Cardiac fibroblast (primary cell): ENCODE measurements around the gene NAT16.

Source experiments
- DNase-seq, 2 donors: peaks; one replicate each; pipeline versions ENCODE4 v3.0.0 to v3.0.0-alpha.2; 2010; ENCODE audit warnings: low read depth in 2 of 2
- H3K4me3 ChIP-seq, 2 donors: replicated peaks in 1 of 2; 1 replicate in 1 of 2; 2 replicates in 1 of 2; pipeline ENCODE4 v1.5.1; 2011; ENCODE audit warnings: low read depth in 2 of 2, low read length in 2 of 2, mild to moderate bottlenecking in 2 of 2, moderate library complexity in 1 of 2
- TF ChIP-seq, protein P1 (sequence below): IDR thresholded peaks from one replicate; pipeline ENCODE4 v1.5.1; 2011; ENCODE audit warnings: low read depth, mild to moderate bottlenecking, low read length, inconsistent platforms

Gene NAT16

DNA sequence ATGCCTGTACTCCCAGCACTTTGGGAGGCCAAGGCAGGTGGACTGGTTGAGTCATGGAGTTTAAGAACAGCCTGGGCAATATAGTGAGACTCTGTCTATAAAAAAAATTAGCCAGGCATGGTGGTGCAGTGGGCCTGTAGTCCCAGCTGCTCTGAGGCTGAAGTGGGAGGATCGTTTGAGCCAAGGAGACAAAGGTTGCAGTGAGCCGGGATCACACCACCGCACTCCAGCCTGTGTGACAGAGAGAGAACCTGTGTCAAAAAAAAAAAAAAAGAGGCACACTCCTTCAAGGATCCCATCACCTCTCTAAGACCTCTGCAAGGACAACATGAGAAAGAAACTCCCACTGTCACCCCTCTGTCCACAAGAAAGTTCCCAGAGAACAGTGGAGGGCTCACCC, 4.4 kb downstream of the NAT16 start:
- TF ChIP-seq, protein P1, sequence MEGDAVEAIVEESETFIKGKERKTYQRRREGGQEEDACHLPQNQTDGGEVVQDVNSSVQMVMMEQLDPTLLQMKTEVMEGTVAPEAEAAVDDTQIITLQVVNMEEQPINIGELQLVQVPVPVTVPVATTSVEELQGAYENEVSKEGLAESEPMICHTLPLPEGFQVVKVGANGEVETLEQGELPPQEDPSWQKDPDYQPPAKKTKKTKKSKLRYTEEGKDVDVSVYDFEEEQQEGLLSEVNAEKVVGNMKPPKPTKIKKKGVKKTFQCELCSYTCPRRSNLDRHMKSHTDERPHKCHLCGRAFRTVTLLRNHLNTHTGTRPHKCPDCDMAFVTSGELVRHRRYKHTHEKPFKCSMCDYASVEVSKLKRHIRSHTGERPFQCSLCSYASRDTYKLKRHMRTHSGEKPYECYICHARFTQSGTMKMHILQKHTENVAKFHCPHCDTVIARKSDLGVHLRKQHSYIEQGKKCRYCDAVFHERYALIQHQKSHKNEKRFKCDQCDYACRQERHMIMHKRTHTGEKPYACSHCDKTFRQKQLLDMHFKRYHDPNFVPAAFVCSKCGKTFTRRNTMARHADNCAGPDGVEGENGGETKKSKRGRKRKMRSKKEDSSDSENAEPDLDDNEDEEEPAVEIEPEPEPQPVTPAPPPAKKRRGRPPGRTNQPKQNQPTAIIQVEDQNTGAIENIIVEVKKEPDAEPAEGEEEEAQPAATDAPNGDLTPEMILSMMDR: no peak
- H3K4me3 ChIP-seq: no peak overlapping the region
- no peak for DNase-seq

DNA sequence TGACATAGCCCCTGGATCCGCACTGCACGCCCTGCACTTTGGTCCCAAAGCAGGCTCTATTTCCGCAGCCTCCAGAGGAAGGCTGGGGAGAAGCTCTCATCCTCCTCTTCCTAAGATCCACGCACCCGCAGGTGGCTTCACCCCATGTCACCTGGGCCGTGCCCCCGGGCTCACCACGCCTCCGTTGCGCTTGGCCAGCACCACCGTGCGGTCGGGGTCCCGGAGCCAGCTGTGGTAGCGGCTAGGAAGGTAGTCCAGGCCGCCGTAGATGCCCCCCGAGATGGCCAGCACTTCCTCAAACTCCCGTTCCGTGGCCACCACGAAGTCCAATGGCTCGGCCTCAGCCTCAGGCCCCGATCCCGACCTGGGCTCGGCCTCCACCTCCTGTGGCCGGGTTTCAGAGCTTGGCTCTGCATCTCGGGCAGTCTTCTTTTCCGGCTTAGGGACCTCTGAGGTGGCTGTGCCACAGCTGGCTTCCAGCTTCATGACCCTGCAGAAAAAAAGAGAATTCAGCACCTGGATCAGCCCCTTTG, 5.7 kb downstream of the NAT16 start:
- TF ChIP-seq, protein P1: no peak
- no peak overlapping the region for H3K4me3 ChIP-seq

DNA sequence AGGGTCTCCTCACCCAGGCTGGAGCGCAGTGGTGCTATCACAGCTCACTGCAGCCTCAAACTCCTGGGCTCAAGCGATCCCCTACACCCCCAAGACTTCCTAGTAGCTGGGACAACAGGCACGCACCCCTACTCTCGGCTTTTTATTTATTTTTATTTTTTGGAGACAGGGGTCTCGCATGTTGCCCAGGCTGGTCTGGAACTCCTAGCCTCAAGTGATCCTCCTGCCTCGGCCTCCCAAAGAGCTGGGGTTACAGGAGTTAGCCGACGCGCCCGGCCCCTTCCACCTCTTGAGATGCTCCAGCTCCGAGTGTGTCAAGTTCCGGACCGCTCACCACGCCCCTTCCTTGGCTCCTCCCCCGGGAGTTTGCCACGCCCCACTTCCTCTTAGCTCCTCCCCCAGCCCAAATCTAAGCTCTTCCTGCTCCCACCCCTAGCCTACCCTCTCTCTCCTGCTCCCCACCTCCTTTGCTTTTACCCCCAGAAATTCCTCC, 6.3 kb downstream of the NAT16 start:
- peak overlapping the region in 1 of 2 donors; percentile 4 for H3K4me3 ChIP-seq
- DNase-seq: peak; percentile 40 to 71
- TF ChIP-seq, protein P1: no peak

More for the DNA sequence above, 5.7 kb downstream of the NAT16 start:
- no peak for DNase-seq

DNA sequence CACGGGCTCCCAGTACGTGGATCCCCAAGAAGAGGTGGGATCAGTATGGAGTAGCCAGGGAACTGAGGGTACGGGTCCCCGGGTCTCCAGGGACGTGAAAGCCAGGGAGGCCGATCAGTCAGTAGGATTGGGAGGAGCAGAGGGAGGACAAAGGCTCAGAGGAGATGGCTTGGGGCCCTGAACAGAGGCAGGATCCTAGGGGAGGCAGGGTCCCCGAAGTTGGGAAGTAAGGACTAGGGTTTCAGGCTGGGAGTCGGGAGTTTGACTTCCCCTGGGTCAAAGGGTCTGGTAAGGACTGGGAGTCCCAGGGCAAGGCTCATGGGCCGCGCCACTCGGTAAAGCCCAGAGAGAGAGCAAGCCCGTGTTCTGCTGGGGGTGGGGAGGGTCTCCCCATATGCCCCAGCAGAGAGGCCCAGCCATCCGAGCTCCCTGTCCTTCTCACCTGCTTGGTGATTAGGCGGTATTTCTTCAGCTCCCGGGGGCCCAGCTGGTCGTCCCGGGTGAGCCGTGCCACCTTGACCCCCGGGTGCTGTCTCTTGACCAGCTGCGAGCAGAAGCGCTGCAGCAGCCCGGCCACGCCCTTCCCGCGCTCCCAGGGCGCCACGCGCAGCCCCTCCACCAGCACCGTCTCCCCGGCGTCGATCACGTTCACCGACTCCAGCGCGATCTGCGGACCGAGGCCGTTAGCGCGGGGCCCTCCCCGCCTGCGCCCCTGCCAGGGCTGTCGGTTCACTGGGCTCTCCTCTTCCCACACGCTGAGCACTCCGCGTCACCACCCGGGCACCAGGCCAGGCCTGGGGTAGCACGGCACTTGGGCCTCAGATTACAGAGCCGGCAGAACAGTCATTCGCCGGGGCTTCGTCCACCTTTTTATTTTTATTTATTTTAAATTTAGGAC, 7.0 kb downstream of the NAT16 start:
- DNase-seq: peak; percentile 72 to 78
- TF ChIP-seq, protein P1: no peak
- H3K4me3 ChIP-seq: peak overlapping the region in 1 of 2 donors; percentile 10

GRCh38 chr7:101172005-101172853, 7.9 kb downstream of the NAT16 start:
- TF ChIP-seq, protein P1: no peak
- no peak overlapping the region for H3K4me3 ChIP-seq
- no peak for DNase-seq

DNA sequence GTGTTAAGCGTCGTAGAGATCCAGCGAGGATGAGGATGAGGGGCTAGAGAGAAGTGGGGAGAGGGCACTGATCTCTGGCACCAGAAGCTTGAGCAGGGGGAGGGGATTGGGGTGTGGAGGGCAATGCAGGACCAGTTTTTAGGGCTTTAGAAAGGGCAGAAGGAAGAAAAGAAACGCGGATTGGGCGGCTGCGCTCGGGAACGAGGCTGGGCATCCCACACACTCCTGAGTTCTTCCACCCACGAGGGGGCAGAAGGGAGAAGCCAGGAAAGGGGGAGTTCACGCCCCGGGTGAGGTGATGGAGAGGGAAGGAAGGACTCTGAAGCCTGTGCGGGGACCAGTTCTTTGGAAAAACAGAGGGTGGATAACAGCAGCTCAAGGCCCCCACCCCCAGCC, 8.7 kb downstream of the NAT16 start:
- no peak overlapping the region for H3K4me3 ChIP-seq
- DNase-seq: no peak
- TF ChIP-seq, protein P1: peak; percentile 19
